HepG2 (cell line): Measurements from ENCODE around the gene ZSCAN31. TPM values are rescaled to one million over a fixed set of nuclear protein-coding genes. Genes with fewer than 3 reads are reported as not detected.

Experiments used
- ATAC-seq: fragments of 200-7000 bp; cut with Tn5 transposase; 3 replicates; pipeline ENCODE4 v1.9.1; 2020; ENCODE audit warnings: mild to moderate bottlenecking, moderate library complexity
- BruUV-seq: library from RNA; stranded (reverse); fragments of 400-500 nt; replicated peaks from 2 replicates; lab custom pipeline; 2021; lab: Mats Ljungman, UMichigan
- CTCF ChIA-PET: fragments of 300-600 bp; formaldehyde crosslinking; extraction: SDS; loops from one replicate; lab custom pipeline; 2021; ENCODE audit warnings: low total read pairs, inconsistent platforms, low intra/inter-chr PET ratio; lab: Yijun Ruan, JAX
- POLR2A ChIA-PET: fragments of 350-600 bp; sonication (Branson Sonifier 250); formaldehyde crosslinking; loops from one replicate; lab custom pipeline; 2020; ENCODE audit warnings: antibody characterized with exemption, inconsistent platforms; lab: Yijun Ruan, JAX
- DNase-seq: peaks from one replicate; pipeline ENCODE4 v3.0.0-alpha.2; 2015; ENCODE audit warnings: low spot score
- FAIRE-seq: peaks from 3 replicates; lab custom pipeline; 2011; peaks lifted over from hg19 to GRCh38; lab: Jason Lieb, UNC
- H2AFZ ChIP-seq: one replicate; pipeline ENCODE4 v1.6.1; 2011; ENCODE audit warnings: low read length, inconsistent platforms
- H3K27ac ChIP-seq: fragments of 300-600 bp; 3 replicates; pipeline ENCODE4 v1.8.0; 2011; ENCODE audit warnings: mixed run types, mild to moderate bottlenecking, mixed read lengths, low read length, inconsistent platforms; ENCODE audit not compliant: insufficient read depth; ENCODE audit errors: extremely low read length
- H3K27me3 ChIP-seq, 2 experiments: fragments of 200-600 bp in 1 of 2; 2 replicates in 1 of 2; 3 replicates in 1 of 2; pipeline versions ENCODE4 v1.6.0 to v1.8.0; 2011; ENCODE audit warnings: low read length in 2 of 2, mild to moderate bottlenecking in 2 of 2, moderate library complexity in 2 of 2, inconsistent platforms in 1 of 2; ENCODE audit not compliant: insufficient read depth in 2 of 2, control insufficient read depth in 1 of 2
- H3K36me3 ChIP-seq, 2 experiments: fragments of 200-600 bp in 1 of 2; replicated peaks in 1 of 2; 2 replicates in 1 of 2; 3 replicates in 1 of 2; pipeline versions ENCODE4 v1.5.1 to v1.8.0; 2011; ENCODE audit warnings: low read length in 2 of 2, inconsistent platforms in 1 of 2; ENCODE audit not compliant: insufficient read depth in 2 of 2, control insufficient read depth in 1 of 2
- H3K4me1 ChIP-seq: 2 replicates; pipeline ENCODE4 v1.5.1; 2012; ENCODE audit warnings: low read length, inconsistent platforms; ENCODE audit not compliant: insufficient read depth
- H3K4me2 ChIP-seq: 2 replicates; pipeline ENCODE4 v1.6.0; 2011; ENCODE audit warnings: low read depth, low read length, inconsistent platforms
- H3K4me3 ChIP-seq, 3 experiments: fragments of 200-600 bp in 1 of 3; sonication (generic), shearing (Covaris generic) in 1 of 3; replicated peaks in 1 of 3; 2 replicates each; pipeline ENCODE4 v1.5.1; 2011 to 2016; ENCODE audit warnings: low read length in 3 of 3, inconsistent platforms in 2 of 3, low read depth in 2 of 3, mild to moderate bottlenecking in 2 of 3, control low read depth in 1 of 3, mixed read lengths in 1 of 3; ENCODE audit not compliant: insufficient read depth in 1 of 3
- H3K79me2 ChIP-seq: one replicate; pipeline ENCODE4 v1.6.1; 2011; ENCODE audit warnings: low read length, inconsistent platforms; ENCODE audit not compliant: insufficient read depth
- H3K9ac ChIP-seq: 2 replicates; pipeline ENCODE4 v1.6.0; 2011; ENCODE audit warnings: mild to moderate bottlenecking, low read depth, low read length, inconsistent platforms; ENCODE audit not compliant: insufficient read depth
- H3K9me3 ChIP-seq: 2 replicates; pipeline ENCODE4 v1.5.1; 2012; ENCODE audit warnings: mild to moderate bottlenecking, low read length
- H4K20me1 ChIP-seq: 2 replicates; pipeline ENCODE4 v1.6.0; 2011; ENCODE audit warnings: inconsistent platforms, mild to moderate bottlenecking, low read length, moderate library complexity; ENCODE audit not compliant: insufficient read depth
- SOX13 ChIP-seq, 3 experiments: fragments of 450-650 bp in 1 of 3; sonication (generic) in 1 of 3; formaldehyde crosslinking in 1 of 3; IDR thresholded peaks in 2 of 3; conservative IDR thresholded peaks in 1 of 3; 2 replicates each; pipeline versions ENCODE4 v1.5.0 to v1.6.1; 2016 to 2020; ENCODE audit warnings: antibody characterized with exemption in 1 of 3, mild to moderate bottlenecking in 1 of 3, missing compliant biosample characterization in 1 of 3, missing genetic modification reagents in 1 of 3, moderate library complexity in 1 of 3
- ZNF253 ChIP-seq: sonication (generic); formaldehyde crosslinking; IDR thresholded peaks from 2 replicates; pipeline ENCODE4 v1.8.0; 2022; ENCODE audit warnings: mild to moderate bottlenecking, missing genetic modification reagents, borderline replicate concordance
- ZNF431 ChIP-seq: sonication (generic); formaldehyde crosslinking; IDR thresholded peaks from 2 replicates; pipeline ENCODE4 v1.9.0; 2022; ENCODE audit warnings: missing genetic modification reagents, low read depth, mild to moderate bottlenecking, borderline replicate concordance
- WGBS: methylation state at CpG from one replicate; pipeline ENCODE4 v1.1.6; 2017; ENCODE audit warnings: low lambda C conversion rate; 5-methylcytosine and 5-hydroxymethylcytosine counted together
- in situ Hi-C: cut with HindIII; loops from 2 replicates; pipeline ENCODE4 v1.10.0; 2017; ENCODE audit warnings: low pct_unique_long_range_greater_than_20kb; ENCODE audit not compliant: extremely low pct_ligation_motif_present
- intact Hi-C: fragments of 100-400 bp; cut with micrococcal nuclease; formaldehyde crosslinking; loops from one replicate; pipeline ENCODE4 v1.10.0; 2022; ENCODE audit not compliant: unreplicated experiment
- polyA plus RNA-seq, 8 experiments: library from polyadenylated mRNA; depleted of rRNA in 3 of 8; stranded (reverse) in 7 of 8; unstranded in 1 of 8; fragments of >200 nt; fragmentation: Illumina TruSeq in 4 of 8; extraction: Trizol in 4 of 8; gene quantifications; 2 replicates each; pipeline versions ENCODE4 v1.2.1 to v1.2.3, GENCODE V29; 2011 to 2016; ENCODE audit warnings: low read depth in 4 of 8, missing spikeins in 1 of 8, mixed read lengths in 1 of 8; ENCODE audit not compliant: insufficient read depth in 1 of 8
- total RNA-seq, 5 experiments: library from RNA; depleted of rRNA; stranded (reverse); fragments of >200 nt; fragmentation: Illumina TruSeq; extraction: Trizol; gene quantifications; 2 replicates each; pipeline ENCODE4 v1.2.3, GENCODE V29; 2016; ENCODE audit warnings: low read depth in 1 of 5
- TF ChIP-seq, protein P1 (sequence below): IDR thresholded peaks from 2 replicates; pipeline ENCODE4 v1.6.1; 2016; ENCODE audit warnings: low read depth
- TF ChIP-seq, protein P2 (sequence below): IDR thresholded peaks from 2 replicates; pipeline ENCODE4 v1.6.1; 2016; ENCODE audit warnings: missing compliant biosample characterization, missing genetic modification reagents, borderline replicate concordance
- TF ChIP-seq, protein P3 (sequence below): sonication (generic); formaldehyde crosslinking; conservative IDR thresholded peaks from 2 replicates; pipeline ENCODE4 v1.4.0; 2020; ENCODE audit warnings: mild to moderate bottlenecking, missing genetic modification reagents, moderate library complexity

ZSCAN31 gene
- total and polyA plus RNA-seq, 2 of the 13 experiments (the other 11 are each of a cell fraction or from before 2014, with no cell fraction given) = 5.3 to 6.2 TPM

DNA sequence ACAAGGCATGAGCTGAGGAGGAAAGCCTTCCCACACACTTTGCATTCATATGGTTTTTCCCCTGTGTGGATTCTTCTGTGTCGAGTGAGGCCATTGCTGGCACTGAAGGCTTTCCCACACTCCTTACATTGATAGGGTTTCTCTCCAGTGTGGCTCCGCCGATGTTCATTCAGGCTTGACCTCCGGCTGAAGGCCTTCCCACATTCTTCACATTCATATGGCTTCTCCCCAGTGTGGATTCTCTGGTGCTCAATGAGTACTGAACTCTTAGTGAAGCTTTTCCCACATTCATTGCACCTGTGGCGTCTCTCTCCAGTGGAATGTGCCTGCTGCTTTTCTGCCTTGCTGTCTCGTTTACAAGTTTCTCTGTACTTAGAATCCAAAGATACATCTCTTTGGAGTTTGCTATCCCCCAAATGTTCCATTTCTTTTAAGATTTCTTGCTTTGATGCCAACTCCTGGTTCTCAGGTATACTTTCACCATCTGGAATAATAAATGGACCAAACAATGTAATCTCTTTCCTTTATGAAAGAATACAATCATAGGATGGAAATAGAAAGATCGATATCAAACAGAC lies 9.5 kb downstream of the ZSCAN31 start:
- TF ChIP-seq ZNF253 (CRISPR knock-in tag) = no peak
- TF ChIP-seq, protein P1, sequence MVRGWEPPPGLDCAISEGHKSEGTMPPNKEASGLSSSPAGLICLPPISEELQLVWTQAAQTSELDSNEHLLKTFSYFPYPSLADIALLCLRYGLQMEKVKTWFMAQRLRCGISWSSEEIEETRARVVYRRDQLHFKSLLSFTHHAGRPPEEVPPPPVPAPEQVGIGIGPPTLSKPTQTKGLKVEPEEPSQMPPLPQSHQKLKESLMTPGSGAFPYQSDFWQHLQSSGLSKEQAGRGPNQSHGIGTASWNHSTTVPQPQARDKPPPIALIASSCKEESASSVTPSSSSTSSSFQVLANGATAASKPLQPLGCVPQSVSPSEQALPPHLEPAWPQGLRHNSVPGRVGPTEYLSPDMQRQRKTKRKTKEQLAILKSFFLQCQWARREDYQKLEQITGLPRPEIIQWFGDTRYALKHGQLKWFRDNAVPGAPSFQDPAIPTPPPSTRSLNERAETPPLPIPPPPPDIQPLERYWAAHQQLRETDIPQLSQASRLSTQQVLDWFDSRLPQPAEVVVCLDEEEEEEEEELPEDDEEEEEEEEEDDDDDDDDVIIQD (CRISPR knock-in tag) = no peak
- ChIA-PET POLR2A (interaction anchor here (2.3 kb wide), 1 partner anchor 9 kb away, joined by 9 read pairs; the partner anchor contains the start of gene ZSCAN31), CTCF (no interaction called here)
- Histone ChIP-seq H3K9ac (no peak overlapping the region), H3K27me3 (no peaks in the 10 kb centered on the region), H3K4me2 (no peak overlapping the region), H3K27ac (no peak overlapping the region), H3K36me3 (peaks cover 4 to 16% of the 10 kb centered on the region in 2 experiments), H3K4me3 (no peak overlapping the region), H4K20me1 (no peaks in the 10 kb centered on the region), H3K79me2 (no peaks in the 10 kb centered on the region), H3K9me3 (no peaks in the 10 kb centered on the region), H3K4me1 (peaks cover 36% of the 10 kb centered on the region), H2AFZ (no peak overlapping the region)
- intact Hi-C loops = no loop called here
- FAIRE-seq (no peak), ATAC-seq (no peak), DNase-seq (no peak)
- 92% methylated on average over 7 of the region's 7 CpGs for WGBS
- in situ Hi-C loops = no loop called here
- BruUV-seq = no TSS peak

DNA sequence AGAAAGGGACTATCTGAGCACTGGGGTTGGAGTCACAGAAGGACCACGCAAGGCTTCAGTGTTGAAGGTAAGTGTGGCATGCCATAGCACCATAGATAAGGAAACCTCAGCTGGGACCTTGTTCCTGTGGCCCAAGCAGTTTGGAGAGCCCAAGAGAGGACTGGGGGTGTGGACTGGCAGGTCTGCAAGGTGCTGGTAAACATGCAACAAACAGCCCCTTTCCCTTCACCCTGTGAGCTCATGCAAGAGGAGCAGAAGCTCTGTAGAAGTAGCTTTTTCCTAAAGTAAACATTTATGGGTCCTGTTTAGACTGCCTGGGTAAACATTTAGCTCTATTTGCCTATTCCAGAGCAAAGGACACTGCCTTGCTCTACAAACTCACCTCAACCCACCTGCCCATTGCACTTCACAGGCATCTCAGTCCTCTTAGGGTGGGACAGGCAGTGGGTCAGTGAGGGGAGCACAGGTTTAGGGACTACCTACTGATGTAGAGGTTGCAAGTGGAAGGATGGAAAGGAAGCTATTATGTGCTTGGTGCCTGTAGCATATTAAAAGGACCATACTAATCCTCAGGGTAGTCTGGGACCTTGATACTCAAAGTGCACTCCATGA lies 12.0 kb downstream of the ZSCAN31 start:
- Histone ChIP-seq H2AFZ (no peak overlapping the region), H3K9ac (peak overlapping the region; percentile 10; the same call in 1 of the 2 replicates), H3K27me3 (no peaks in the 10 kb centered on the region), H3K4me2 (peak overlapping the region; percentile 79), H3K4me1 (peaks cover 36% of the 10 kb centered on the region), H3K79me2 (no peaks in the 10 kb centered on the region), H3K27ac (peak overlapping the region; percentile 59), H3K9me3 (peaks cover 8% of the 10 kb centered on the region; the same call in 1 of the 2 replicates), H4K20me1 (no peaks in the 10 kb centered on the region), H3K4me3 (peak overlapping the region in 2 of 3 experiments; percentile 6 to 47; a peak in 2 of 6 replicates), H3K36me3 (peaks cover 4 to 16% of the 10 kb centered on the region in 2 experiments; a peak in 4 of 5 replicates)
- peak; percentile 98 for ATAC-seq
- BruUV-seq = no TSS peak
- 10% methylated on average over 1 of the region's 1 CpG for WGBS
- POLR2A ChIA-PET = interaction anchor here (0.7 to 4.1 kb wide), 12 partner anchors 12 to 431 kb away, joined by 3 to 108 read pairs (median 6); partner anchors contain the start of genes PGBD1, ZKSCAN3, ZKSCAN4 and ZSCAN26
- in situ Hi-C loops (no loop called here), intact Hi-C loops (loop anchor here (1.0 to 5.0 kb wide), 3 partner anchors 11 to 57 kb away; partner anchors contain the start of genes PGBD1 and ZSCAN26)
- DNase-seq = peak; percentile 77
- CTCF ChIA-PET = interaction anchor here (0.7 kb wide), 1 partner anchor 367 kb away, joined by 3 read pairs; no protein-coding TSS in a partner anchor
- peak; percentile 97 for FAIRE-seq
- TF ChIP-seq, protein P2, sequence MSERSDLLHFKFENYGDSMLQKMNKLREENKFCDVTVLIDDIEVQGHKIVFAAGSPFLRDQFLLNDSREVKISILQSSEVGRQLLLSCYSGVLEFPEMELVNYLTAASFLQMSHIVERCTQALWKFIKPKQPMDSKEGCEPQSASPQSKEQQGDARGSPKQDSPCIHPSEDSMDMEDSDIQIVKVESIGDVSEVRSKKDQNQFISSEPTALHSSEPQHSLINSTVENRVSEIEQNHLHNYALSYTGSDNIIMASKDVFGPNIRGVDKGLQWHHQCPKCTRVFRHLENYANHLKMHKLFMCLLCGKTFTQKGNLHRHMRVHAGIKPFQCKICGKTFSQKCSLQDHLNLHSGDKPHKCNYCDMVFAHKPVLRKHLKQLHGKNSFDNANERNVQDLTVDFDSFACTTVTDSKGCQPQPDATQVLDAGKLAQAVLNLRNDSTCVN (CRISPR knock-in tag) = peak; percentile 92
- TF ChIP-seq, protein P3, sequence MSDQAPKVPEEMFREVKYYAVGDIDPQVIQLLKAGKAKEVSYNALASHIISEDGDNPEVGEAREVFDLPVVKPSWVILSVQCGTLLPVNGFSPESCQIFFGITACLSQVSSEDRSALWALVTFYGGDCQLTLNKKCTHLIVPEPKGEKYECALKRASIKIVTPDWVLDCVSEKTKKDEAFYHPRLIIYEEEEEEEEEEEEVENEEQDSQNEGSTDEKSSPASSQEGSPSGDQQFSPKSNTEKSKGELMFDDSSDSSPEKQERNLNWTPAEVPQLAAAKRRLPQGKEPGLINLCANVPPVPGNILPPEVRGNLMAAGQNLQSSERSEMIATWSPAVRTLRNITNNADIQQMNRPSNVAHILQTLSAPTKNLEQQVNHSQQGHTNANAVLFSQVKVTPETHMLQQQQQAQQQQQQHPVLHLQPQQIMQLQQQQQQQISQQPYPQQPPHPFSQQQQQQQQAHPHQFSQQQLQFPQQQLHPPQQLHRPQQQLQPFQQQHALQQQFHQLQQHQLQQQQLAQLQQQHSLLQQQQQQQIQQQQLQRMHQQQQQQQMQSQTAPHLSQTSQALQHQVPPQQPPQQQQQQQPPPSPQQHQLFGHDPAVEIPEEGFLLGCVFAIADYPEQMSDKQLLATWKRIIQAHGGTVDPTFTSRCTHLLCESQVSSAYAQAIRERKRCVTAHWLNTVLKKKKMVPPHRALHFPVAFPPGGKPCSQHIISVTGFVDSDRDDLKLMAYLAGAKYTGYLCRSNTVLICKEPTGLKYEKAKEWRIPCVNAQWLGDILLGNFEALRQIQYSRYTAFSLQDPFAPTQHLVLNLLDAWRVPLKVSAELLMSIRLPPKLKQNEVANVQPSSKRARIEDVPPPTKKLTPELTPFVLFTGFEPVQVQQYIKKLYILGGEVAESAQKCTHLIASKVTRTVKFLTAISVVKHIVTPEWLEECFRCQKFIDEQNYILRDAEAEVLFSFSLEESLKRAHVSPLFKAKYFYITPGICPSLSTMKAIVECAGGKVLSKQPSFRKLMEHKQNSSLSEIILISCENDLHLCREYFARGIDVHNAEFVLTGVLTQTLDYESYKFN = peak; percentile 98
- no peak for TF ChIP-seq SOX13 (IDR thresholded peaks at IDR 0.05)
- TF ChIP-seq SOX13 (CRISPR knock-in tag; conservative IDR thresholded peaks at IDR 0.05 in 1 of 2, IDR thresholded peaks at IDR 0.05 in 1 of 2) = peak in 1 of 2 experiments; percentile 51; a peak in 2 of 4 replicates
- peak; percentile 42; the same call in 1 of the 2 replicates for TF ChIP-seq ZNF431 (CRISPR knock-in tag)
